ENCODE data around the gene HSPA12B.

GRCh38 chr20:3698591-3699001 is 33.9 kb upstream of the HSPA12B start:
- TF ChIP-seq SIX5 (IDR thresholded peaks at IDR 0.05; ENCODE audit: low read depth, low read length) (no peak), CHD2 (IDR thresholded peaks at IDR 0.05; ENCODE audit: low read length) (no peak), RAD21 (IDR thresholded peaks at IDR 0.05 in 1 of 2, conservative IDR thresholded peaks at IDR 0.05 in 1 of 2; ENCODE audit: low read depth in 2 of 2, low read length in 2 of 2) (no peak), CHD1 (IDR thresholded peaks at IDR 0.05; ENCODE audit: low read depth, low read length) (no peak), TBP (IDR thresholded peaks at IDR 0.05; ENCODE audit: low read depth, low read length) (no peak), KDM1A (IDR thresholded peaks at IDR 0.05; ENCODE audit: borderline replicate concordance, low read length) (no peak), POLR2AphosphoS5 (IDR thresholded peaks at IDR 0.05; ENCODE audit: low read depth, low read length) (no peak), GTF2F1 (IDR thresholded peaks at IDR 0.05; ENCODE audit: borderline replicate concordance, low read depth, low read length) (no peak), TEAD4 (IDR thresholded peaks at IDR 0.05; ENCODE audit: low read depth, low read length) (no peak), POLR2A (IDR thresholded peaks at IDR 0.05; ENCODE audit: control extremely low read depth in 1 of 2, low read depth in 2 of 2, low read length in 2 of 2) (no peak), JUND (IDR thresholded peaks at IDR 0.05; ENCODE audit: low read length) (no peak)
- TF ChIP-seq, protein P1, sequence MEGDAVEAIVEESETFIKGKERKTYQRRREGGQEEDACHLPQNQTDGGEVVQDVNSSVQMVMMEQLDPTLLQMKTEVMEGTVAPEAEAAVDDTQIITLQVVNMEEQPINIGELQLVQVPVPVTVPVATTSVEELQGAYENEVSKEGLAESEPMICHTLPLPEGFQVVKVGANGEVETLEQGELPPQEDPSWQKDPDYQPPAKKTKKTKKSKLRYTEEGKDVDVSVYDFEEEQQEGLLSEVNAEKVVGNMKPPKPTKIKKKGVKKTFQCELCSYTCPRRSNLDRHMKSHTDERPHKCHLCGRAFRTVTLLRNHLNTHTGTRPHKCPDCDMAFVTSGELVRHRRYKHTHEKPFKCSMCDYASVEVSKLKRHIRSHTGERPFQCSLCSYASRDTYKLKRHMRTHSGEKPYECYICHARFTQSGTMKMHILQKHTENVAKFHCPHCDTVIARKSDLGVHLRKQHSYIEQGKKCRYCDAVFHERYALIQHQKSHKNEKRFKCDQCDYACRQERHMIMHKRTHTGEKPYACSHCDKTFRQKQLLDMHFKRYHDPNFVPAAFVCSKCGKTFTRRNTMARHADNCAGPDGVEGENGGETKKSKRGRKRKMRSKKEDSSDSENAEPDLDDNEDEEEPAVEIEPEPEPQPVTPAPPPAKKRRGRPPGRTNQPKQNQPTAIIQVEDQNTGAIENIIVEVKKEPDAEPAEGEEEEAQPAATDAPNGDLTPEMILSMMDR (IDR thresholded peaks at IDR 0.05; ENCODE audit: control extremely low read depth in 1 of 3, insufficient read depth in 1 of 3, low read depth in 1 of 3, low read length in 3 of 3), result no peak

Measured in H1 (cell line).